Measurements from ENCODE around the gene DPP6.

Gene DPP6

GRCh38 chr7:154345093-154345492, 292.9 kb downstream of the DPP6 start:
- DNase-seq = no peak

GRCh38 chr7:154347700-154348266, 295.6 kb downstream of the DPP6 start:
- no peak for DNase-seq

GRCh38 chr7:154350892-154351291, 298.7 kb downstream of the DPP6 start:
- DNase-seq = no peak

- DNase-seq = no peak
Observed at GRCh38 chr7:154353355-154353767, 301.2 kb downstream of the DPP6 start.

- DNase-seq = no peak
Observed at GRCh38 chr7:154364170-154364569, 312.0 kb downstream of the DPP6 start.

- no peak for DNase-seq
Observed at GRCh38 chr7:154371424-154371823, 319.2 kb downstream of the DPP6 start.

- no peak for DNase-seq
Observed at GRCh38 chr7:154372011-154372601, 319.9 kb downstream of the DPP6 start.

- DNase-seq = no peak
Observed at GRCh38 chr7:154373956-154374355, 321.8 kb downstream of the DPP6 start.

GRCh38 chr7:154375956-154376355, 323.8 kb downstream of the DPP6 start:
- DNase-seq = no peak

GRCh38 chr7:154380771-154381170, 328.6 kb downstream of the DPP6 start:
- no peak for DNase-seq

- DNase-seq = no peak
Observed at GRCh38 chr7:154383045-154383444, 330.8 kb downstream of the DPP6 start.

- no peak for DNase-seq
Observed at GRCh38 chr7:154385214-154385613, 333.0 kb downstream of the DPP6 start.

GRCh38 chr7:154387252-154387651, 335.1 kb downstream of the DPP6 start:
- DNase-seq = no peak

GRCh38 chr7:154388412-154388811, 336.2 kb downstream of the DPP6 start:
- no peak for DNase-seq

GRCh38 chr7:154388999-154389398, 336.8 kb downstream of the DPP6 start:
- DNase-seq = no peak

GRCh38 chr7:154390961-154391360, 338.8 kb downstream of the DPP6 start:
- no peak for DNase-seq

- DNase-seq = no peak
Observed at GRCh38 chr7:154394804-154395203, 342.6 kb downstream of the DPP6 start.

GRCh38 chr7:154406312-154406711, 354.1 kb downstream of the DPP6 start:
- DNase-seq = no peak

GRCh38 chr7:154409703-154410311, 357.6 kb downstream of the DPP6 start:
- DNase-seq = no peak

- no peak for DNase-seq
Observed at GRCh38 chr7:154412105-154412504, 359.9 kb downstream of the DPP6 start.

- no peak for DNase-seq
Observed at GRCh38 chr7:154415709-154416399, 363.7 kb downstream of the DPP6 start.

- no peak for DNase-seq
Observed at GRCh38 chr7:154416714-154417113, 364.5 kb downstream of the DPP6 start.

GRCh38 chr7:154419344-154419743, 367.1 kb downstream of the DPP6 start:
- no peak for DNase-seq

GRCh38 chr7:154423231-154423630, 371.0 kb downstream of the DPP6 start:
- no peak for DNase-seq

All from suppressor macrophage treated with lipopolysaccharide for 4 hours (primary cell).